ENCODE data around the gene CCDC92.

DNA sequence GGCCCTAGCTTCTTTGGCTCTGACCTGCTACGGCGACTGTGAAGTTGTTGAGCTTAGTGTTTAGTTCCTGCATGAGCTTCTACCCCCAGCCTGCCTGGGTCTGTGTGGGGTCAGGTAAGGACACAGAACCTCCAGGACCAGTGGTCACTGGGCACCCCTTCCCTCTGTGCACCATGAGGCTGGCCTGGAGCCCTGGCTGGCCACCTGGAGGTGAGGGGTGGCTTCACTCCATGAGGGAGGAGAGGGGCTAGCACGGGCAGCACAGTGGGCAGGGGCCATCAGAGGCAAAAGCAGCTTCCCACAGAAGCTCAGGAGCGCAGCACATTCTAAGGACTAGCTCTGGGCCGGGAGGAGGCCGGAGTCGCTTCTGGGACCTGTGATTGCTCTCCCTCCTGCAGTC, 36.7 kb downstream of the CCDC92 start:
- TF ChIP-seq ZFP30 (CRISPR knock-in tag; IDR thresholded peaks at IDR 0.05) (no peak), SNAI2 (CRISPR knock-in tag; IDR thresholded peaks at IDR 0.05) (no peak), ZNF8 (CRISPR knock-in tag; IDR thresholded peaks at IDR 0.05) (no peak), ZFP3 (CRISPR knock-in tag; IDR thresholded peaks at IDR 0.05) (no peak), ARNTL (CRISPR knock-in tag; IDR thresholded peaks at IDR 0.05; ENCODE audit: borderline replicate concordance, low read depth) (no peak)
- TF ChIP-seq, protein P1, sequence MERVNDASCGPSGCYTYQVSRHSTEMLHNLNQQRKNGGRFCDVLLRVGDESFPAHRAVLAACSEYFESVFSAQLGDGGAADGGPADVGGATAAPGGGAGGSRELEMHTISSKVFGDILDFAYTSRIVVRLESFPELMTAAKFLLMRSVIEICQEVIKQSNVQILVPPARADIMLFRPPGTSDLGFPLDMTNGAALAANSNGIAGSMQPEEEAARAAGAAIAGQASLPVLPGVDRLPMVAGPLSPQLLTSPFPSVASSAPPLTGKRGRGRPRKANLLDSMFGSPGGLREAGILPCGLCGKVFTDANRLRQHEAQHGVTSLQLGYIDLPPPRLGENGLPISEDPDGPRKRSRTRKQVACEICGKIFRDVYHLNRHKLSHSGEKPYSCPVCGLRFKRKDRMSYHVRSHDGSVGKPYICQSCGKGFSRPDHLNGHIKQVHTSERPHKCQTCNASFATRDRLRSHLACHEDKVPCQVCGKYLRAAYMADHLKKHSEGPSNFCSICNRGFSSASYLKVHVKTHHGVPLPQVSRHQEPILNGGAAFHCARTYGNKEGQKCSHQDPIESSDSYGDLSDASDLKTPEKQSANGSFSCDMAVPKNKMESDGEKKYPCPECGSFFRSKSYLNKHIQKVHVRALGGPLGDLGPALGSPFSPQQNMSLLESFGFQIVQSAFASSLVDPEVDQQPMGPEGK (CRISPR knock-in tag; IDR thresholded peaks at IDR 0.05; ENCODE audit: borderline replicate concordance), result no peak
